Measurements from ENCODE around the gene GALNT9.
A peak's percentile ranks its signal among the peaks of the same experiment; 100 is the strongest.
"Not testable (repeated sequence)": the region's sequence is repeated elsewhere in the genome, so short reads cannot be mapped to it uniquely, and the experiment has no call there.

GALNT9 gene

DNA sequence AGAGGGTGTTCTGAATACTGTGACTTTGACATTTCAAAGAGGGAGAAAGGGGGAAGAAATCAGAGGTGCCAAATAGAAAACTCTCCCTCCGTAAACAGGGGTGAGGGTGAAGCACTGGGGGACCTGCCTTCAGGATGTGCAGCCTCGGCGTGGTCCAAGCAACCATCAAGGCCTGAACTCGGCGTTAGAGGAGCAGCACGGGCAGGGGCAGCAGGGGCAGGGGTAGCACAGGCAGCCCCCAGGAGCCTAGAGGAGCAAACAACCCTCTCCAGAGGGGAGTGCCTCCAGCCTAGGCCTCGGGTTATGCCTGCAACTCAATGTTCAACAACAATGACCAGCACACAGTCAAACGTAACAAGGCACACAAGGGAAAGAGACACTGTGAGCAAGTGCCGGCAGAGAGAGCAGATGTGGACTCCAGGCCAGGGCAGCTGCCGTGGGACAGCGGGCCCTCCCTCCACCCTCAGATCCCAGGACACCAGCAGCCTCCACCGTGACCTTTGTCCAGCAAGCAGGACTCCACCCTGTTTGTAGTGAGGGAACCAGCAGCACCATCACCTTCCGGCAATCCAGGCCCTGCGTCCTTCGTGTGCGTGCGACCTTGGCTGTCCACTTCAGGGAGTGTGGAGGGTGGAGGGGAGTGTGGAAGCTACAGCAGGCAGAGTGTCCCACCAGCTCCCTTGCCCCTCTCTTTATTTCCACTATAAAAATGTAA is 18.0 kb downstream of the GALNT9 start:
- DNase-seq: no peak

DNA sequence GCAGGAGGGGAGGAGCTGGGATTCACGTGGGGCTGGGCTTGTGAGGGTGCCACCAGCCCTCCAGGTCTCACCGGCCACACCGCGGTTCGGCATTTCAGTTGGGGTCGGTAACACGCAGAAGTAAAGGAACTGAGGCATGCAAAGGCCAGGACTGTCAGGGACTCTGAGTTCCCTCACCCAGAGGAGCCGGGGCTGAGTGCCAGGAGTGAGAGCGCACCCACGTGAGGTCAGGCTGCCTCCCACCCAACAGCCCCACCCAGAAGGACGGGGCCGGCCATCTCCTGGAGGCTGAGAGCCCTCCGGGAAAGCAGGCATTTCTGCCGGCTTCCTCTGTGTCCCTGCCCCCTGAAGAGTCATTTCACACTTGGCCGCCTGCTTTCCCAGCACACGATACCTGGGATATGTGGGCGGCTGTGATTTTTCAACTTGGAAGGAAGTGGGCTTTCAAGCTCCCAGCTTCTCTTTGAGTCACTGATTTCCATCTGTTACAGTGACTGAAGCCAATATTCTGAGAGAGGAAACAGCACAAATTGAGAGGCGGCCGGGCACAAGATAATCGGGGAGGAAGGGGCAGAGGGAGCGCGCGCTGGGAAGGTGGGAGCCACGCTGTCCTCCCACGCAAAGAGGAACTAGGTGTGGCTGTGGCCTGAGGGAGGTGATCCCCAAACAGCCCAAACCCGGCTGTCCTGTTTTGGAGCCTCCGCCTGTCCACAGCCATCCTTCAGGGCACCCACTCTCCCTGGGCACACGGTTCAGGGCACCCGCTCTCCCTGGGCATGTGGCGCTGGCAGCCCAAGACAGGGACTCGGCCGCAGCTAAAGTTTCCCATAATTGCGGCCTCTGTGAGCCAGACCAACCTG is 19.0 kb downstream of the GALNT9 start:
- DNase-seq: no peak

DNA sequence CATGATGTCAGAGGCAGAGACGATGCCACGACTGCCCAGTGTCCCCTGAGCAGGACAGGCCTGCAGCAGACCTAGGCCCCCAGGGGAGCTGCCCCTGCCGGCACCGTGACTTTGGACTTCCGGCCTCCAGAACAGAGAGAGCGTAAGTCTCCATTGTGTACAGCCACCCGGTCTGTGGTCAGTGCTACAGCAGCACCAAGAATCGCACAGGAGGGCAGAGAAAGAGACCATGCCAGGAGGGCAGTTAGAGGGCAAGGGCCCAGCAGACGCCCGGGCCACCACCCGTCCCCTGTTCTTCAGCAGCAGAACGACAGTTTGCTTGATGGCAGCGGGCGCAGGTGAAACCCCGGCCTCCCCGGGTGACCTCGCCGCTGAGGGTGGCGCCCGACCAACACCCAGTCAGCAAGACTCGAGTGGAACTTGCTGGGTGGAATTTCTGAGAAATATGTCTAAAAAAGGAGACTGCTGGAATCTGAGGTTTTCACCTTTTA is 19.7 kb downstream of the GALNT9 start:
- no peak for DNase-seq

GRCh38 chr12:132308853-132309595 is 20.4 kb downstream of the GALNT9 start:
- no peak for DNase-seq

DNA sequence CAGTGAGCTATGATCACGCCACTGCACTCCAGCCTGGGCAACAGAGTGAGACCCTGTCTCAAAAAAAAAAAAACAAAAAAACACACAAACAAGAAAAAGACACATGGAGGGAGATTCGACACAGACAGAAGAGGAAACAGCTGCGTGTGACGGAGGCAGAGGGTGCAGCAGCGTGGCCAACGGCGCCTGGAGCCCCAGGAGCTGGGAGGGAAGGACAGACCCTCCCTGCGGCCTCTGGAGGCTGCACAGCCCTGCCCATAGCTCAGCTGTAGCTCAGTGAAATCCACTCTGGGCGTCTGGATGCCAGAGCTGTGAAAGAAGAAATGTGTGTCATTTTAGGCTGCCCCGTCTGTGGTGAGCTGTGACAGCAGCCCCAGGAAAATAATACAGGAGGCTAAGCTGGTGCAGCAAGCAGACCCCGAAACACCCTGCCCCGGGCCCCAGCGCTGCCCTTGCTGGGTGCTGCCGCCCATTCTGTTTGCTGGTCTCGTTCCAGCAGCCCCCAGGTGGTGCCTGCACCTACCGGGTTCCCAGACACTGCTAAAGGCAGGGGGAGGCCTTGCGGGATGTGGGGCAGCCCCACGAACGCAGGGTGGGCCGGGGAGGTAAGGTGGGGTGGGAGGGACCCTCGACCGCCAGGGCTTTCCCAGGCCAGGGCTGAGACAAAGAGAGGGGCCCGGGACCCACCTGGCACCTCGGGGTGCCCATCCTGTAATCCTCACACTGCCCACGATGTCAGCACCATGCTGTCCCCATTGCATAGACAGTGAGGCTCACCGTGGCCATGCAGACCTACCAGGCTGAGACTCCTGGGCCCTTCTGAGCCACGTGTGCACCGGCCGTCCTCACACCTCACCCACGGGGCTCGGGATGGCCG is 21.2 kb downstream of the GALNT9 start:
- DNase-seq: no peak

- no peak for DNase-seq
Measured at GRCh38 chr12:132306885-132307191, 22.6 kb downstream of the GALNT9 start.

DNA sequence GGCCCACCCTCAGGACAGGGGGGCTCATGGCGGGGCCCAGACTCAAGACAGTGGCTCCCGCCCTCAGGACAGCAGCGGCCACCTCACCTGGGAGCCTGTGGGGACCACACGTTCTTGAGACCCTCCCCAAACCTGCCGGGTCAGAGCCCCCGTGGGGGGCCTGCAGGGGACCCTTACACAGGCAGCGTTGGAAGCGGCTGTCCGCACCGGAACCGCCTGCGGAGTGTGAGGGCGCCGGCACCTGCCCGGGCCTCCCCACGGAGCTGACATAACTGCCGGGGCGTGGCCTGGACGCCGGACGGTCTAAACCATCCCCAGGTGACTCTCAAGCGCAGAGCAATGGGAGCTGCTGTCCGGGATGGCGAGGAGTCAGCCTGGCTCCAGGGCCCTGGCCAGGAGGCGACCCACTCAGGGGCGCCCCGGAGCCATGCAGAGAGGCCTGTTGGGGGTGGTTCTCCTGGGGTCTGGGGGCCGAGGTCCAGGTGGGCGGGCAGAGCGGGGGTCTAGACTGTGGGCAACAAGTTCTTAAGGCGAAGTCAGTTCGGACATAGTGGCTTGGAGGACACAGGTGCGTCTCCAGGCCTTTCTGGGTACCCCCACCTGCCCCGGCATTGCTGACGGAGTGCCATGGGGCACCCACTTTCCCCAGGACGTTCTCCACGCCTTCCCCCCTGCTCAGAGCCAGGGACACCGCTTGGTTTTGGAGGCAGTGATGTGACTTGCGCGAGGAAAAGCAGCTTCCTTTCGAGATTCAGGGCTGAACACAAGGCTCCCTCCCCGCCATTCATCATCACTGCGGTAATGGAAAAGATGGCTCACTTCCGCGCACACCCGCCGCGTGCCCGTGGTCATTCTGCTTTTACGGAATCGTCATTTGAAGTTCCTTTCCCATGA is 23.2 kb downstream of the GALNT9 start:
- peak; percentile 2 for DNase-seq

- no peak for DNase-seq
Measured at GRCh38 chr12:132305560-132305966, 23.8 kb downstream of the GALNT9 start.

GRCh38 chr12:132304866-132305265 is 24.5 kb downstream of the GALNT9 start:
- DNase-seq: not testable (repeated sequence)

- not testable (repeated sequence) for DNase-seq
Measured at GRCh38 chr12:132303853-132304373, 25.5 kb downstream of the GALNT9 start.

GRCh38 chr12:132302466-132303358 is 26.7 kb downstream of the GALNT9 start:
- no peak for DNase-seq

DNA sequence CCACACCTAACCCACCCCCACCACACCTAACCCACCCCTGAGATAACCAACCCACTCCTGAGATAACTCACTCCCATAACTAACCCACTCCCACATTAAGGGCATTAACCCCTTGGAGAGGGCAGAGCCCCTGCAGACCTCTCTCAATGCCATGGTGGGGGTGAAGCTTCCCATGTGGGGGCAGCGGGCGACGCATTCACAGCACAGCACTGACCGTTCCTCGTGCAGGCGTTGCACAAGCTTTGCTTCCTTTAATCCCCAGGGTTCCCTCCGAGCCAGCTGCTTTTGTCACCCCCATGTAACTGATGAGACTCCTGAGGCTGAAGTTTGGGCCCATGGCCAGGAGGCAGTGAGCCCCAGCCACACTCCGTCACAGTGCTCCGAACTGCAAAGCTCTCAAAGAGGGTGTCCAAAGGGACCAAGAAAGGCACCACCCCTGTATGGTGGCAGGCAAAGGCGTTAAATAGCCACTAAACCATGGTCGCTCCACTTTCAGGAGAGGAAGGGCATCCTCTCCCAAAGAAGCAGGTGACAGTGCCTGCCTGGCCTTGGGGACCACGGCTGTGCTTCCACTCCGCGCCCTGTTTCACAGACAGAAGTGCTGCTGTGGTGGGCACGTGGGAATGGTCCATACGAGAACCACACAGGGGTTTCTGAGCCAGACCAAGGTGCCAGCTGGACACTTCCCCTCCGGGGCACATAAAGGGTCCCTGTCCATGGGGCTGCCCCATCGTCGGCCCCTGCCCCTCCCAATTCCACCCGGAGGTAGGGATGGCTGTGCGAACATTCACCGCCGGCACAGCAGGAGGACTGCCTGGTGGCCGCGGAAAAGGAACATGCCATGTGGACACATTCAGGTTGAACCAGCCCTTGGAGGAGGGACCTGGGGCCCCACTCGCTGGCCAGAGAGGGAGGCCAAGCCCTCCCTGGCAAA is 28.3 kb downstream of the GALNT9 start:
- no peak for DNase-seq

DNA sequence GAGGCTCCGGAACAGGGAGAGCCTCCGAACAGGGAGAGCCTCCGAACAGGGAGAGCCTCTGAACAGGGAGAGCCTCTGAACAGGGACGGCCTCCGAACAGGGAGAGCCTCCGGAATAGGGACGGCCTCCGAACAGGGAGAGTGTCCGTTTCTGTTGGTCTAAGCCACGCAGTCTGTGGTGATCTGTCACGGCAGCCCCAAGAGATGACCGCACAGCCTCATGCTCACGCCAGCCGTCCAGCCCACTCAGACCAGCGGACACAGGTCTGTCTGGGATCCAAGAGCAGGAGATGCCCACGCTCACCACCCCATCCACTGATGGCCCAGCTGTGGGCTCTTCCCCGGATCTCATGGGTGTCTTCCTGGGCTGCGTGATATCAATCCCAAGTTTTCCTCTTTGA is 33.3 kb downstream of the GALNT9 start:
- DNase-seq: no peak

DNA sequence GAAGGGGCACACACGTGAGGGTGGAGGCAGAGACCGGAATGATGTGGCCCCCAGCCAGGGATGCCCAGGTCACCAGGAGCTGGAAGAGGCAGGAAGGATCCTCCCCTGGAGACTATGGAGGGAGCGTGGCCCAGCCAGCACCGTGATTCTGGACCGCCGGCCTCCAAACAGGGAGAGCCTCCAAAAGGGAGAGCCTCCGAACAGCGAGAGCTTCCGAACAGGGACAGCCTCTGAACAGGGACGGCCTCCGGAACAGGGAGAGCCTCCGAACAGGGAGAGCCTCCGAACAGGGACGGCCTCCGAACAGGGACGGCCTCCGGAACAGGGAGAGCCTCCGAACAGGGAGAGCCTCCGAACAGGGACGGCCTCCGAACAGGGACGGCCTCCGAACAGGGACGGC is 33.8 kb downstream of the GALNT9 start:
- not testable (repeated sequence) for DNase-seq

GRCh38 chr12:132295101-132295526 is 34.3 kb downstream of the GALNT9 start:
- no peak for DNase-seq

GRCh38 chr12:132294121-132295034 is 35.0 kb downstream of the GALNT9 start:
- DNase-seq: no peak

Measured in NCI-H2227 treated with DMSO at 0.1 percent for 48 hours (cell line).